ENCODE results near the gene CCNY.

GRCh38 chr10:35465673-35466072 lies 129.4 kb downstream of the CCNY start:
- TF ChIP-seq EZH2phosphoT487 (IDR thresholded peaks at IDR 0.05; ENCODE audit: borderline replicate concordance, low read length) (no peak), CTCF (IDR thresholded peaks at IDR 0.05; ENCODE audit: low read depth, low read length, poor library complexity, severe bottlenecking) (no peak)

All from DOHH2 (cell line).